OCI-LY3 (cell line): ENCODE results near the gene NOL4L.

Source experiments
- EZH2phosphoT487 ChIP-seq: fragments of 200-600 bp; shearing (Covaris generic); IDR thresholded peaks from 2 replicates; pipeline ENCODE4 v1.6.1; 2018; ENCODE audit warnings: antibody characterized with exemption, mixed run types, low read depth
- TF ChIP-seq, protein P1 (sequence below): fragments of 200-600, 300-600 bp; sonication (generic); IDR thresholded peaks from 2 replicates; pipeline ENCODE4 v1.5.1; 2014; ENCODE audit warnings: antibody characterized with exemption, low read length, low read depth

DNA sequence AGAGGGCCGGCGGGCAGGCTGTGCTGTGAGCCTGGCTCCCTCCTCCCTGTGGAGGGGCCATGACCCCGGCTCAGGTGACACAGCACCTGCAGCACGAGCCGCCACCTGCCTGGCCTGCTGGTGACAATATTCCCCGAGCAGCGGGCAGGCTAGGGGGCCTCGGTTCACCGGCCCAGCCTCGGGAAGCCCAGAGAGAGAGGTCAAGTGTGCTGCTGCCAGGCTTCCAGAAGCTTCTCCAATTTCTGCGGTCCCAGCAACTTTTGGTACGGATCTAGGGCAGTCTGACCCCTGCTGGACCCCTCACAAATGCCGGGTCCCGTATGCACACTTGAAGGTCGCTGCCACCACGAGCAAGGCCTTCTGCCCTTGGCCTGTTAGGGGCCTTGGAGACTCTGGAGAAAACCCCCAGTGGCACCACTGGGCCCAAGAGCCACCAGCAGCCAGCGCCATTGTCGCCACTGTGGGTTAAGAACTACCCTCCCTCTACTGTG lies 38.6 kb upstream of the NOL4L start:
- TF ChIP-seq, protein P1, sequence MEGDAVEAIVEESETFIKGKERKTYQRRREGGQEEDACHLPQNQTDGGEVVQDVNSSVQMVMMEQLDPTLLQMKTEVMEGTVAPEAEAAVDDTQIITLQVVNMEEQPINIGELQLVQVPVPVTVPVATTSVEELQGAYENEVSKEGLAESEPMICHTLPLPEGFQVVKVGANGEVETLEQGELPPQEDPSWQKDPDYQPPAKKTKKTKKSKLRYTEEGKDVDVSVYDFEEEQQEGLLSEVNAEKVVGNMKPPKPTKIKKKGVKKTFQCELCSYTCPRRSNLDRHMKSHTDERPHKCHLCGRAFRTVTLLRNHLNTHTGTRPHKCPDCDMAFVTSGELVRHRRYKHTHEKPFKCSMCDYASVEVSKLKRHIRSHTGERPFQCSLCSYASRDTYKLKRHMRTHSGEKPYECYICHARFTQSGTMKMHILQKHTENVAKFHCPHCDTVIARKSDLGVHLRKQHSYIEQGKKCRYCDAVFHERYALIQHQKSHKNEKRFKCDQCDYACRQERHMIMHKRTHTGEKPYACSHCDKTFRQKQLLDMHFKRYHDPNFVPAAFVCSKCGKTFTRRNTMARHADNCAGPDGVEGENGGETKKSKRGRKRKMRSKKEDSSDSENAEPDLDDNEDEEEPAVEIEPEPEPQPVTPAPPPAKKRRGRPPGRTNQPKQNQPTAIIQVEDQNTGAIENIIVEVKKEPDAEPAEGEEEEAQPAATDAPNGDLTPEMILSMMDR, result no peak
- TF ChIP-seq EZH2phosphoT487, result no peak
